Stimulated activated CD8-positive, alpha-beta memory T cell treated with anti-CD3 and anti-CD28 coated beads, Interleukin-12 subunit alpha, Interleukin-12 subunit beta, amount 100 ng/mL, for 4 hours (primary cell): ENCODE data around the gene FARSA.
A peak's percentile ranks its signal among the peaks of the same experiment; 100 is the strongest.
"Not testable (repeated sequence)": the region's sequence is repeated elsewhere in the genome, so short reads cannot be mapped to it uniquely, and the experiment has no call there.

Source experiments
- DNase-seq: peaks from one replicate; pipeline ENCODE4 v3.0.0-alpha.2; 2020; ENCODE audit warnings: low read depth

FARSA gene

DNA sequence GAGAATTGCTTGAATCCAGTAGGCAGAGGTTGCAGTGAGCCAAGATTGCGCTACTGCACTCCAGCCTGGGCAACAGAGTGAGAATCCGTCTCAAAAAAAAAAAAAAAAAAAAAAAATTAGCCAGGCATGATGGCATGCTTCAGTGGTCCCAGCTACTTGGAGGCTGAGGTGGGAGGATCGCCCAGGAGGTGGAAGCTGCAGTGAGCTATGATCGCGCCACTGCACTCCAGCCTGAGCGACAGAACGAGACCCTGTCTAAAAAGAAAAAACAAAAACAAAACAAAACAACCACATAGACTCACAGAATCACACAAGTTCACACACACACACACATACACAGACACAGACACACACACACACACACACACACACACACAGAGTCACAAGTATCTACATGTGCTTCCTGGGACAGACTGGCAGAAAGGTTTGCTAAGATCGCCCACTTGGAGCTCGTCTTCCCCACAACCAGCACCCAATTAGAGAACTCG, 43.2 kb downstream of the FARSA start:
- not testable (repeated sequence) for DNase-seq

GRCh38 chr19:12888006-12888603, 45.4 kb downstream of the FARSA start:
- DNase-seq = no peak

DNA sequence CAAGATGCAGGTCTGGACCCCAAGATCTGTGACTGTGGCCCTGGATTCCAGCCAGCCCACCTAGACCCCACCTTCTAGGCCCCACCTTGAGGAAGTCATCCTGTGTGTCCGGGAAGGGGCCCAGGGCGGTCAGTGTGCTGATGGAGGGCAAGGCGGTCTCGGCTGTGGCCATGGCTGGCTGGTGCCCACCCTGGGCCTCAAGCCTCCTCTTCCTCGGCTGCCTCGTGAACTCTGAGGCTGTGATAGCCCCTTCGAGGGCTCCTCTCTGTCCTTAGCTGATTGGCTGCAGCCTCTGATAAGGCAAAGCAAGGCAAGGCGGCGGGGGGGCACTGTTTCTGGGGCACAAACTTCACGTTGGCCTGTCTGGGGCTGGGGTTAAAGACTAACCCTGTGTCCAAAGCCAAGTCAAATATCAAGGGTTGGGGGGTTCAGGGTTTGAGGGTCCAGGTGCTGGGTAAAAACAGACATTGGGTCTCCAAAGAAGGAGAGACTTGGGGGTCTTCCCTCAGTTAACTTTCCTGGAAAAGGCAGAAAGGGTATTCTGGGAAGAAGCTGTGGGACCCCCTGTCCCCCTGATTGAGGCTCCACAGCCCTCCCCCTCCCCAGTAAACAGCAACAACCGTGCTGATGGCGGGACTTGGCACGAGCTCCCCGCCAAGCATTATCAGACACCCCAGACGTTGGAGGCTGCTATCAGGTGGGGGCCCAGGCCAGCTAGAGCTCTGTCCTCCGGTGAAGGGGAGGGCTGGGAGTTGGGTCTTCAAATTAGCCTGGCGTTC, 46.4 kb downstream of the FARSA start, which contains the start of gene KLF1:
TSS of gene KLF1 (minus strand) at position 233 of the 779 bp plus-strand sequence. CDS start at position 172, 61 bp downstream.
- no peak for DNase-seq

- DNase-seq = no peak
Measured at GRCh38 chr19:12886651-12886968, 46.9 kb downstream of the FARSA start.

- no peak for DNase-seq
Measured at GRCh38 chr19:12885749-12886650, 47.5 kb downstream of the FARSA start.

DNA sequence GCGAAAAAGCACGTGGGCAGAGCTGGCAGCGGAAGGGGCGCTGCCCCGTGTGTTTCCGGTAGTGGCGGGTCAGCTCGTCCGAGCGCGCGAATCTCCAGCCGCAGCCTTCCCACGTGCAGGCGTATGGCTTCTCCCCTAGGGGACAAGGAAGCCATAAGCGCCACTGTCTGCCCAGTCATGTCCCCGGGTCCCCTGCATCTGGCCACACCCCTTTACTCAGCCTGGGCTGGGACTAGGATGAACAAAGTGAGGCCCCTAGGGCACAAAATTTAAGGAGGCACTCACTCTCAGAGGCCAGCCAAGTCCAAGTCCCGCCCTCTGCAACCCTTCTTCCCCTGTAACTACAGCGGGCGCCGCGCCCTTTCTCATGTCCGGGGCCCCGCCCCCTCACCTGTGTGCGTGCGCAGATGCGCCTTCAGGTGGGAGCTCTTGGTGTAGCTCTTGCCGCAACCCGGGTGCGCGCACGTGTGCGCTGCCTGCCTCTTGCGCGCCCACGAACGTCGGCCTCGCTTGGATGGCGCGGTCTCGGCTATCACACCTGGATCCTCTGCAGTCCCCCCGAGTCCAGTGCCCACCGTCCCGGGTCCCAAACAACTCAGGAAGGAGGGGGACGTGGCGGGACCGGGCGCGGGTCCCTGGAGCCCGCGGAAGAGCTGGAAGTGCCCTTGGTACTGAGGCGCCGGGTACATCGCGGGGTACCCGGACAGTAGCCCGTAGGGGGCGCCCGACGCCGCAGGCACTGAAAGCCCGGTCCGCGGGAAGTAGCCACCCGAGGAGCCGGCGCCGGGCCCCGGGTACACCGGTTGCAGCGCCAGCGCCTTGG, 48.4 kb downstream of the FARSA start:
- DNase-seq = peak; percentile 69

DNA sequence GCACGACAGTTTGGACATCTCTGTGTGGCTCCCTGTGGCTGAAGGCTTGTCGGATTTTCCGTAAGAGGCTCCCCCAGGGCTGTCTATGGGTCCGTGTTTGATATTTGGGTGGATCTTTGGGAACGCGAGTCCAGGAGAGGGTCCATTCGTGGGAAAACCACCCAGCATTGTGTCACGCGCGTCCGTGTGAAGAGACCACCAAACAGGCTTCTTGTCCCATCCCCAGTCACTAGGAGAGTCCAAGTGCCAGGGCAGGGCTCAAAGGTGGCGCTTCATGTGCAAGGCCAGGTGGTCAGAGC, 48.9 kb downstream of the FARSA start:
- no peak for DNase-seq

- no peak for DNase-seq
Measured at GRCh38 chr19:12884202-12884601, 49.3 kb downstream of the FARSA start.

- no peak for DNase-seq
Measured at GRCh38 chr19:12882589-12882988, 50.9 kb downstream of the FARSA start.

- peak; percentile 75 for DNase-seq
Measured at GRCh38 chr19:12881172-12881808, 52.2 kb downstream of the FARSA start, which contains the start of gene DNASE2. Gene DNASE2, minus strand, starts transcription at chr19:12881449. Its CDS starts 74 bp downstream, at chr19:12881375.

- DNase-seq = no peak
Measured at GRCh38 chr19:12880551-12881171, 52.9 kb downstream of the FARSA start.

DNA sequence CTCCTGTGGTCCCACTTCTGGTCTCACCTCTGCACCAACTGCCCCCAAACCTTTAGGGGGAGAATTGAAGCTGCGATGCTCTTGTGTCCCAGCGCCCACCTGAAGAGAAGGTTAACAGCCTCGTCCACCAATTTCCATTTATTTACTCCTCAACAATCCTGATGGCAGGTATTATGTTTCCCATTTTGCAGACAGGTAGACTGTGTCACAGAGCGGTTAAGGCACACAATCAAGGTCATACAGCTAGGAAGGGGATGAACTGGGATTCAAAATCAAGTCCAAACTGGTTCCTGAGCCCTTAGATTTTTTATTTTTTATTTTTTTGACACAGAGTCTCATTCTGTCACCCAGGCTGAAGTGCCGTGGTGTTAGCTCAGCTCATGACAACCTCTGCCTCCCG, 58.4 kb downstream of the FARSA start:
- no peak for DNase-seq

GRCh38 chr19:12873891-12874745, 59.4 kb downstream of the FARSA start:
- DNase-seq = no peak

- peak; percentile 42 for DNase-seq
Measured at GRCh38 chr19:12872941-12873890, 60.3 kb downstream of the FARSA start.
